ENCODE results near the gene SAMD14.

GRCh38 chr17:50162466-50163254 is 32.7 kb upstream of the SAMD14 start:
- TF ChIP-seq, protein P1, sequence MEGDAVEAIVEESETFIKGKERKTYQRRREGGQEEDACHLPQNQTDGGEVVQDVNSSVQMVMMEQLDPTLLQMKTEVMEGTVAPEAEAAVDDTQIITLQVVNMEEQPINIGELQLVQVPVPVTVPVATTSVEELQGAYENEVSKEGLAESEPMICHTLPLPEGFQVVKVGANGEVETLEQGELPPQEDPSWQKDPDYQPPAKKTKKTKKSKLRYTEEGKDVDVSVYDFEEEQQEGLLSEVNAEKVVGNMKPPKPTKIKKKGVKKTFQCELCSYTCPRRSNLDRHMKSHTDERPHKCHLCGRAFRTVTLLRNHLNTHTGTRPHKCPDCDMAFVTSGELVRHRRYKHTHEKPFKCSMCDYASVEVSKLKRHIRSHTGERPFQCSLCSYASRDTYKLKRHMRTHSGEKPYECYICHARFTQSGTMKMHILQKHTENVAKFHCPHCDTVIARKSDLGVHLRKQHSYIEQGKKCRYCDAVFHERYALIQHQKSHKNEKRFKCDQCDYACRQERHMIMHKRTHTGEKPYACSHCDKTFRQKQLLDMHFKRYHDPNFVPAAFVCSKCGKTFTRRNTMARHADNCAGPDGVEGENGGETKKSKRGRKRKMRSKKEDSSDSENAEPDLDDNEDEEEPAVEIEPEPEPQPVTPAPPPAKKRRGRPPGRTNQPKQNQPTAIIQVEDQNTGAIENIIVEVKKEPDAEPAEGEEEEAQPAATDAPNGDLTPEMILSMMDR (conservative IDR thresholded peaks at IDR 0.05 in 1 of 2, IDR thresholded peaks at IDR 0.05 in 1 of 2; ENCODE audit: low read depth in 1 of 2, low read length in 2 of 2): no peak
- TF ChIP-seq EZH2 (IDR thresholded peaks at IDR 0.05; ENCODE audit: low read length, missing control alignments): no peak
